ENCODE data around the gene FCHSD2. TPM values are rescaled to one million over a fixed set of nuclear protein-coding genes. Genes with fewer than 3 reads are reported as not detected.
"Not testable (repeated sequence)": the region's sequence is repeated elsewhere in the genome, so short reads cannot be mapped to it uniquely, and the experiment has no call there.

Gene FCHSD2
- total RNA-seq, 1 experiment from 2014 or later = 3.7 TPM

DNA sequence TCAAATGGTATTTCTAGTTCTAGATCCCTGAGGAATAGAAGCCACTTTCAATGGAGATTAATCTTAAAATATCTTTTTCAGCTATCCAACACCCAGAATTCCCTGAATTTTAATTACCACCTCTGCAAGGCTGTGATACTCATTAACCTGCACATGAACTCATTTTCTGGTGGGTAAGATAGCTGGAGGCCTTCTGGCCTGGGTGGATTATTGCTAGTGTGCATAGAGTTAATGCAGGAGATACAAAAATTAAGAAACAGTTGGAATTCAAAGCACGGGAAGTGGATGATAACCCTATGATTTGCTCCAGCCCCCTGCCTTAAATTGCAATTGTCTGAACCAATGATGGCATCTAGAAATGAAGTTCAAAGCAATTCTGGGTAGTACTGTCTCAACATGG, 212.9 kb downstream of the FCHSD2 start:
- DNase-seq (ENCODE audit: low spot score) = no peak

DNA sequence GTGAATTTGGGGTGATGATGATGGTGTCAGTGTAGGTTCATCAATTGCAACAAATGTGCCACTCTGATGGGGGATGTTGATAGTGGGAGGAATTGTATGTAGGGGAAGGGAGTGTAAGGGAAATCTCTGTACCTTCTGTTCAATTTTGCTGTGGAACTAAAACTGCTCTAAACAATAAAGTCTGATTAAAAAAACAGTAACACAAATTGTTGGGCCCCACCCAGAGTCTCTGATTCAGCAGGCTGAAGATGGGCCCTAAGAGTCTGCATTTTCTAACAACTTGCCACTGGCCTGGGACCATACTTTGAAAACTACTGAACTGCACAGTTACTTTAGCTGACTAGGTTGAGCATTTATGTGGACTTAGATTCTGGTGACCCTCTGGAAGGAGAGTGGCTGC, 214.7 kb downstream of the FCHSD2 start:
- no peak for DNase-seq (ENCODE audit: low spot score)

DNA sequence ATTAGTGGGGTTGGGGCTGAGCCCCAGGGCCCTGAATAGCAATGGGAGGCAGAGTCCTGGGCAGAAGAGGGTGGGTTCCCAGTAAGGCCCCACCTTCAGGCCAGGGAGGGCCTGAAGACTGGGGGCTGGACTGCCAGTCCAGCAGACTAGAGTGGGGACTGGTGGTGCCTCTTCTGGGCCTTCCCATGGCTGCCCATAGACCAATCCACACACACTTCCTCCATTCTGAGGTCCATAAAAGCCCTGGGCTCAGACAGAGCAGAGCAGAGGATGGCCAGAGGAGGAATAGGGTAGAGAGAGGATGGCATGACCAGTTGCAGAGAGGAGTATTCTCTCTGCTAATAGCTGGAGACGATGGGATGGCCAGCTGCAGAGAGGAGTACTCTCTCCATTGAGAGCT, 216.0 kb downstream of the FCHSD2 start:
- no peak for DNase-seq (ENCODE audit: low spot score)

DNA sequence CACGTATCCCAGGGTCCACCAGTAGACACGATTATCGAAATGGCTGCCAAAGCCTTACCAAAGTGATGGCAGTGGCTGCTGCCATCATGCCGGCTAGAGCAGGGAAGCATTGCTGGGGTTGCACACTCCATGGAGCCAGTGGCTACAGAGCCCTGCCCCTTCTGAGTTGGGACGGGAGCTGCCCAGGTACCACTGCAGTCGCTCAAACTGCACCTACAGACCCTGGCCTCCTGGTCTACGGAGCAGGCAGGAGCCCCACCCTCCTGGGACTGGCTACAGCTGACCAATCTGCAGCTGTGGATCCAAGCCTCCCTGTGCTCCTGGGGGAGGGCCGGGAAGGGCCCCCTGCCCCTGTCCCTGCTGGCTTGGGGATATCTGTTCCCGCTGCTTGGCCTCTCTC, 216.5 kb downstream of the FCHSD2 start:
- DNase-seq (ENCODE audit: low spot score) = no peak

DNA sequence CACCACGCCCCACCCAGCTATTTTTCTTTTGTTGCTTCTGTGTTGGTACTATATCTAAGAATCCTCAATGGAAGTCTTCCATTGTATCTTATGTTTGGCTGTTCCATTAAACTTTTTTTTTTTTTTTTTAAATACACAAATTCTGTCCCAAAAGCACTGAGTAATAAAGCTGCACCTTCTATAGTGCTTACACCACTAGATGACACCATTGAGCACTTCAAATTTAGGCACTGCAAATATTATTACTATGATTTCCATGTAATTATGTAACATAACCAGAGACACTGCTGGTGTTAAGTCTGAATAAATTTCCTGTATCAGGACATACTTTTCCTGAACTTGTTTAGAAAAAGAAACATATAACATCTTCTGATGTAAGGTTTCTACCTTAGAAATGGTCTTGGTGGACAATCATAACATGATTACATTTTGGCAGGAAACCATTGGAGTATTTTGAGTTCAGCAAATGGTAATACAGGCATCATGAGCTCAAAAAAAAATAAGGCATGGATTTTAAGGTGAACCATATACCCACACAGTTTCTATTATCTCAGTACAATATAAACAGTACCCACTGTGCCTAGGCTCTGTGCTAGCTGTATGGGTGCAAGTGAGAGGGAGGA, 217.4 kb downstream of the FCHSD2 start:
- peak; percentile 12 for DNase-seq (ENCODE audit: low spot score)

DNA sequence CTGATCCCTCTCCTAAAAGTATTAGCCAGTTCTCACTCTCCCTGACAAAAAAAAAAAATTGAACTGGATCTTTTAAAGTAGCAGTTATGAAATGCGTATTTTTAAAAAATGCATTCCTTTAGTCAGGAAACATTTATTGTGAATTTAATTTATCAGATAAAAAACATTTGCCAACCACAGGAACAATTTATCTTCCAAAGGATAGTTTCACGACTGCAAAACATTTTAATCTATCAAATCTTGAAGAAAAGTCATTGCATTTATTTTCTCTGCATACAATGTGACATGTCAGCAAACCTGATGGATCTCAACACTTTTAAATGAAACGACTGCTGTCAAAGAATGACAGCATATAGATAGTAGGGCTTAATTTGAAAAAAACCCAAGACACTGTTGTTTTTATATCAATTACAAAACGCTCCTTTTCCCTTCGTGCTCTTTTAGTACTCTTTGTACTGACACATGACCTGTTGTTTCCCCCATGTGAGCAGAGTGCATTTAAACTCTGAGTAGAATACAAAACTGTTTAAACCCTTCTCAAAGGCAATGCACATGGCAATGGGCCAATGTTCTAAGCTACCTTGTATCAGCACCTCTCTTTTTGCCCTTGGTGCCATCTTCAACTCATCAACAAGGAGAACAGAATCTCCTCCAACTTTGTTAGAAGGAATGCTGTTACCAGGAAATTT, 220.9 kb downstream of the FCHSD2 start:
- no peak for DNase-seq (ENCODE audit: low spot score)

DNA sequence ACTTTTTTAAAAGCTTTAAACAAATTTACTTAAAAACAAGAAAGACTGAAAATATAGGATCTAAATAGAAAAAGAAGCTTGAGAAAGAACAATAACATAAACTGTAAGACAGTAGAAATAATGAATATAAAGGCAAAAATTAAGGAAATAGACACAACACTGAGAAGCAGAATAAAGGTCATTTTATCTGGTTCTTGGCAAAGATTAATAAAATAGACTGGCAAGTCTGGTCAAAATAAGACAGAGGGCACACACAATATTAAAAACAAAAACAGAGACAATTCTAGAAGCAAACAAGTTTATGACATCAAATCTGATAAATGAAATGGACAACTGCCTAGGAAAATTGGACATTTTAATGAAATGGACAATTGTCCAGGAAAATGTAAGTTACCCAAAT, 222.1 kb downstream of the FCHSD2 start:
- no peak for DNase-seq (ENCODE audit: low spot score)

DNA sequence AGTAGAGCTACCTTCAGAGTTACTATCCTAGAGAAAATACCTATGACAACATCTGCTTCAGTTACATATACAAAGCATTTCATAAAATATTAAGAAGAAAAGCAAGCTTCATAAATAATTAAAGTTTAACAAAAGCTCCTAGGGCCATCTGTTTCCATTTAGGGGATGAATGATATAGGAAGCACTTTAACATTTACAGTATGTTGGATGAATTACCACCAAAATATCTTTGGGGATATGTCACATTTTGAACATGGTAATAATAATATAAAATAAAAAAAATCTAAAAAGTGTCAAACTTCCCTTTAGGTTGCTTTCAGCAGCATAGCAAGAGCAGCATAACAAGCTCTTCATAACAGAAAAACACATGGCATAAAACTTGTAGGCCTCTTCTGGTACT, 223.3 kb downstream of the FCHSD2 start:
- no peak for DNase-seq (ENCODE audit: low spot score)

DNA sequence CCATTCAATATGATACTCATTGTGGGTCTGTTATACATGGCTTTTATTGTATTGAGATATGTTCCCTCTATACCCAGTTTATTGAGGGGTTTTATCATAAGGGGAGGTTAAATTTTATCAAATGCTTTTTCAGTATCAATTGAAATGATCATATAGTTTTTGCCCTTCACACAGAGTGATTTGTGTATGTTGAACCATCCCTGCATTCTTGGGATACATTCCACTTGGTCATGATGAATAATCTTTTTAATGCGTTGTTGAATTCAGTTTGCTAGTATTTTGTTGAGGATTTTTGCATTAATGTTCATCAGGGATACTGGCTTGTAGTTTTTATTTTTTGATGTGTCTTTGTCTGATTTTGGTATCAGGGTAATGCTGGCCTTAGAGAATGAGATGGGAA, 229.9 kb downstream of the FCHSD2 start:
- DNase-seq (ENCODE audit: low spot score) = no peak

DNA sequence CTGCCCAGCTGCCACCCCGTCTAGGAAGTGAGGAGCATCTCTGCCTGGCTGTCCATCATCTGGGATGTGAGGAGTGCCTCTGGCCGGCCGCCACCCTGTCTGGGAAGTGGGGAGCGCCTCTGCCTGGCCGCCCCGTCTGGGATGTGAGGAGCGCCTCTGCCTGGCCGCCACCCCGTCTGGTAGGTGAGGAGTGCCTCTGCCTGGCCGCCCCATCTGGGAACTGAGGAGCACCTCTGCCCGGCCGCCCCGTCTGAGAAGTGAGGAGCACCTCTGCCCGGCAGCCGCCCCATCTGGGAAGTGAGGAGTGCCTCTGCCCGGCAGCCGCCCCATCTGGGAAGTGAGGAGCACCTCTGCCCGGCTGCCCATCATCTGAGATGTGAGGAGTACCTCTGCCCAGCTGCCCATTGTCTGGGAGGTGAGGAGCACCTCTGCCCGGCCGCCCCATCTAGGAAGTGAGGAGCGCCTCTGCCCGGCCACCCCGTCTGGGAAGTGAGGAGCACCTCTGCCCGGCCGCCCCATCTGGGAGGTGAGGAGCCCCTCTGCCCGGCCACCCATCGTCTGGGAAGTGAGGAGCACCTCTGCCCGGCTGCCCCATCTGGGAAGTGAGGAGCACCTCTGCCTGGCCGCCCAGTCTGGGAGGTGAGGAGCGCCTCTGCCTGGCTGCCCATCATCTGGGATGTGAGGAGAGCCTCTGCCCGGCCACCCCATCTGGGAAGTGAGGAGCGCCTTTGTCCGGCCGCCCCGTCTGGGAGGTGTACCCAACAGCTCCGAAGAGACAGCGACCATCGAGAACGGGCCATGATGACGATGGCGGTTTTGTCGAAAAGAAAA, 232.3 kb downstream of the FCHSD2 start:
- DNase-seq (ENCODE audit: low spot score) = not testable (repeated sequence)

DNA sequence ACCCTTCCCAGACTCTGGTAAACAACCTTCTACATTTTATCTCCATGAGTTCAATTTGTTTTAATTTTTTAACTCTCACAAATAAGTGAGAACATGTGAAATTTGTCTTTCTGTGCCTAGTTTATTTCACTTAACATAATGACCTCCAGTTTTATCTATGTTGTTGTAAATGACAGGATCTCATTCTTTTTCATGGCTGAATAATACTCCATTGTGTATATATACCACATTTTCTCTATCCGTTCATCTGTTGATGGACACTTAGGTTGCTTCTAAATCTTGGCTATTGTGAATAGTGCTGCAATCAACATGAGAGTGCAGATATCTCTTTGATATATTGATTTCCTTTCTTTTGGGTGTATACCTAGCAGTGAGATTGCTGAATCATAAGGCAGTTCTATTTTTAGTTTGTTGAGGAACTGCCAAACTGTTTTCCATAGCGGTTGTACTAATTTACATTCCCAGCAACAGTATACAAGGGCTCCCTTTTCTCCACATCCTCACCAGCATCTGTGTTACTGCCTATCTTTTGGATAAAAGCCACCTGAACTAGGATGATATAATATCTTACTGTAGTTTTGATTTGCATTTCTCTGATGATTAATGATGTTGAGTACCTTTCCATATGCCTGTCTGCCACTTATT, 234.0 kb downstream of the FCHSD2 start:
- DNase-seq (ENCODE audit: low spot score) = no peak

DNA sequence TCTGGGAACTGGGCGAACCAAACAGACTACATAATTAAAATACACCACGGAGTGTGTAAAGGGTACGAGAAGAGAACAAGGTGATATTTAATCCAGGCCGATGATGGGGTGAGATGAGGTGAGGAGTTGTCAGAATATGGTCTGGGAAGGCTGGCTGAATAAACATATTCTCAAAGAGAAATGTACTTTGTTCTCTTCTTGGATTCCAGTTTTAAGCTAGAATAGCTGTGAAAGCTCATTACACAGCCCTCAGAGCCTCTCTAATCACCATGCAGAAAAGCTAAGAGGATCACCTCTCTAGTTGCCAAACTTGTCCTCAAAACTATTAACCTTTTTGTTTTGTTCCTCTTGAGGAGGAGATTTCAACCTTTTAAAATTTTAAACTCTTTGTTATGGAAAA, 238.1 kb downstream of the FCHSD2 start:
- no peak for DNase-seq (ENCODE audit: low spot score)

DNA sequence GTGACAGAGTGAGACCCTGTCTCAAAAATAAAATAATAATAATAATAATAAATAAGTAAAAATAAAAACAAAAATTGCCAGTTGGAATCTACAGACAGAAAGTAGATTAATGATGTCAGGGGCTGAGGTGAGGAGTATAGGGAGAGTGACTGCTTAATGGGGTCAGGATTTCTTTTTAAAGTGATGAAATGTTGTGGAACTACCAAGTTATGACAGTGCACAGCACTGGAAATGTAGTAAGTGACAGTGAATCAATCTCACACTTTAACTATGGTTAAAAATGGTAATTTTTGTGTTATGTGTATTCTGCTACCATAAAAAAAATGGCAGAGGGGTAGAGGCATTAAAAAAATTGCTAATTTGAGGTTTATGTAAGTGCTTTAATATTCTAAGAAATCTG, 240.7 kb downstream of the FCHSD2 start:
- DNase-seq (ENCODE audit: low spot score) = no peak

DNA sequence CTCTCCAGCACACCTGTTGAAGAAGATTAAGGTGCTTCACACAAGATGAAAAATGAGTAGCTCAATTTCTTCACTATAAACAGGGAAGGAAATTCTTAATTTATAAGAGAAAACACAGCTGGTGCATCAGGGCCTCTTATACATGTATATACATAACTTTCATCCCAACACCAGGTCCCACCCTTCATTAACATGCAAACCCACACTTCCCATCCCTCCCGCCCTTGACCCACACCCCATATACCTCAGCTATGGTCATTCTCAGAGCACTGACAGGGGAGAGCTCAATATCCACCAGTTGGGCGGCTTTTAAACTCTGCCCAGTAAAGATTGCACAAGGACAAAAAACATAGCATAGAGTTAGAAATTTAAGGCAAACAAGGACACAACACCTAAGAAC, 242.1 kb downstream of the FCHSD2 start:
- DNase-seq (ENCODE audit: low spot score) = no peak

DNA sequence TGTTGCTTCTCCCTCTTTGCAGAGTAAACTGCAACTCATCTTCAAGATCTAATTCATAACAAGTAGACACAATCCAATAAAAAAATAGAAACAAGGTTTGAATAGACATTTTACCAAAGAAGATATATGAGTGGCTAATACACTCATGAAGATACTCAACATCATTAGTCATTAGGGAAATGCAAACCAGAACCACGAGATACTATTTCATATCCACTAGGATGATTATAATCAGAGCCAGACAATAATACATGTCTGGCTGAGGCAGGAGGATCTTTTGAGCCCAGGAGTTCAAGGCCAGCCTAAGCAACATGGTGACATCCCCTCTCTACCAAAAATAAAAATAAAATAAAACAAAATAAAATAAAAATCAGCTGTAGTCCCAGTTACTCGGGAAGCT, 242.9 kb downstream of the FCHSD2 start:
- DNase-seq (ENCODE audit: low spot score) = no peak

DNA sequence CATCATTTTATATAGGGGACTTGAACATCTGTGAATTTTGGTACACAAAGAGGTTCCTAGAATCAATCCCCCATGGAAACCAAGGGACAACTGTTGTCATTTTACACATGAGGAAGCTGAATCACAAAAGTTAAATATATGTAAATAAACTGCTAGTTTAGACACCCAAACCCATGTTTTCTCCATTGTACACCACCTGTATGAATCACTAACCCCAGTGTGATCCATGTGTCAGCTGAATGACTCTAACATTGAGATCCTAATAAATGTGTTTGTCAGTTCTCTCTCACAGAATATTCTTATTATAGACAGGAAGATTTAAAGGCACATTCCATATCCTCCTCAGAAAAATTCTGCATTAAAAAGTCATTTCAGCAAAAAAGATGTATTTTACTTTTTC, 244.6 kb downstream of the FCHSD2 start:
- DNase-seq (ENCODE audit: low spot score) = no peak

DNA sequence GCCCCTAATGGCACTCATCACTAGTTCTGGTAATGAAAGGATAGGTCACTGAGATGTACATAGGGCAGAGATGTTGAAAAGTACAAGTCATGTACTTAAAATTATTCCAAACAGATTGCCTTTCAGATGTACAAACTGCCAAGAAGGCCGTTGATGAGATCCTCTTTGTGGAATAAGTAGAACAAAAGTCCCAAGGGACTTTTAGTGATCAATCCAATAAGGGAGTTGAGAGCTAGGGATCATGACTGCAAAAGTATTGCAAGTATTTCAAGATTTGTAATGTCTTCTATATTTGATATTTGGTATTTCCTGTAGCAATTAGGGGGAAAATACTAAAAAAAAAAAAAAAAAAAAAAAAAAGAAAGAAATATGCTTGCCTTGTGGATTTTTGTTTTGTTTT, 245.7 kb downstream of the FCHSD2 start:
- no peak for DNase-seq (ENCODE audit: low spot score)

DNA sequence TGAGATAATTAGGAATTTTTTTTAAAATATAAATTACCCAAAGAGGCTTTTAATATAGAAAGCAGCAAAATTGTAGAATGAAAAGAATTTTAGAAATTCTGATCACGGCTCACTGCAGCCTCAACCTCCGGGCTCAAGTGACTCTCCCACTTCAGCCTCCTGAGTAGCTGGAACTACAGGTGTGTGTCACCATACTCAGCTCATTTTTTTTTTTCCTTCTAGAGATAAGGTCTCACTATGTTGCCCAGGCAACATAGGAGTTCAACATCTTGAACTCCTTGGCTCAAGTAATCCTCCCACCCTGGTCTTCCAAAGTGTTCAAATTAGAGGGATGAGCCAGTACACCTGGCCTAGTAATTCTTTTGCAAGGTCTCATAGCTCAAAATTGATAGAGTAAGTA, 251.2 kb downstream of the FCHSD2 start:
- DNase-seq (ENCODE audit: low spot score) = no peak

DNA sequence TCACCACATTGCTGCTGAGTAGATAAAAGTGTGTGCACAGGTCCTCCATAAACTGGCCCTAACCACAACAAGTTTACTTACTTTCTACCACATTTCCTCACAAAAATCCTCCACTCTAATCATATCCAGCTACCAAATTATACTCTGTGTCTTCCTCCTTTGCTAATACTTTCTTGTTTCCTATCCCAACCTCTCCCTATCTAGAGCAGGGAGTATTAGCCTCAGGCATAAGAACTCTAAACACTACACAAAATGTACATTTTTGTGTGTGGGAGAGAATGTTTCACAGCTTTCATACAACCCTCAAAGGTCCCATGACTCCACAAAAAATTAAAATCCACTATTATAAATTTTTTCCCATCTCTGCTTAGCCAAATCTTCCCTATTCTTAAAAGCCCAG, 255.5 kb downstream of the FCHSD2 start:
- DNase-seq (ENCODE audit: low spot score) = no peak

DNA sequence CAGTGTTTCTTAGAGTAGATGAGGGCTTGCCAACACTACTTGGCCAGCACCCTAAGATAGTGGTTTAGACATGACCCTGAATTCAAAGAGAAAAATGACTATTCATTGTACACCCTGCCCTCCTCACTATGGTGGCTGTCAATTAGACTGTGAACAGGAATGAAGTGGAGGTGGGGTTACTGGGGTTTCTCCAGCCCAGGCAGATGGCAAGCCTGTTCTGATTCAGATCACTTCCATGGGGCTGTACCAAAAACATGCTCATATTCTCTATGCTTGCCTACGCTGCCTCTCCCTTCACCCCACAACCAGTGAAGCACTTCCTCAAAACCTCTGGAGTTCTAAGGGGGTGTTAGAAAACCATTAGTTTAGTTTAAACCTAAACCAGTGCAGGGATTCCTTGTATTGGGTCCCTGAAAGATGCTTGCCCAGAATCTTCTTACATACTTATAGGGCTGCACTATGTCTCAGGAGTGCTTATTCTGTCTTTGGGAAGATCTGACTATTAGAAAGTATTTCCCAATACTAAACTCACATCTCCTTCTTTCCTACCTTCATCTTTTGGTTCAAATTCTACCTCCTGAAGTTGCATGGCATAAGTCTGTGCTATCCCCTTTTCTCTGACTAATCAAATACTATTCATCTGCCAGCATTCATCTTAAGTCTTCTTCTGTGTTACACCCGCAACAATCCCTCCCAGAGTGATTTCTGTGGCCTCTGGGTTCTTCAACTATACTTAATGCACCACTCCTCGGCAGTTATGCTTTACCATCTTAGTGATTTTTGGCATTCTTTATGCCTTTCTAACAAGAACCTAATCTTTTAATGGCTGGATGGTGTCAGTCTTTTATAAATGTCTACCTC, 256.1 kb downstream of the FCHSD2 start:
- no peak for DNase-seq (ENCODE audit: low spot score)

DNA sequence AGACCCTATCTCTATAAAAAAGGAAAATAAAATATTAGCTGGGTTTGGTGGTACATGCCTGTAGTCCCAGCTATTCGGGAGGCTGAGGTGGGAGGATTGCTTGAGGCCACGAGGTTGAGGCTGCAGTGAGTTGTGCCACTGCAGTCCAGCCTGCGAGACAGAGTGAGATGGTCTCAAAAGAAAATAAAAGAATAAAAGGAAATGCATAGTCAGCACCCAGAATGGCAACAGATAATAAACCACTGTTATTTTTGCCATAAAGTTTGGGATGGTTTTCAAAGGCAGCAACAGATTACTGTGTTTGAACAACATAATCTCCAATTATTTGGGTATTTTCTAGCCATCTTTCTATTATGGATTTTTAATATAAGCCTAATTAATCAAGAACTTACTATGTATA, 266.0 kb downstream of the FCHSD2 start:
- DNase-seq (ENCODE audit: low spot score) = no peak

DNA sequence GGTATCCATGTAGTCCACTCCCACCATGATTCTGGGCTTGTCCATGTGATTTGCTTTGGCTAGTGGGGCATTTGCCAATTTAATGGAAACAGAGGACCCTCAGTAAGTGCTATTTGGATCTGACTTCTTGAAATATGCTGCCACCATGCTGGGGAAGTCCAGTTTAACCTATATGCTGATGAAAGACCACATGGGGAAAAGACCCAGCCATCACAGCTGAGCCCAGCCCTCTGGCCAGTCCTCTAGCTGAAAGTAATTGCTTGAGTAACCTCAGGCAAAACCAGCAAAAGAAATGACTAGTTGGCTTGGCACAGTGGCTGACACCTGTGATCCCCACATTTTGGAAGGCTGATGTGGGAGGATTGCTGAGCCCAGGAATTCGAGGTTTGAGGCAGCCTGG, 266.4 kb downstream of the FCHSD2 start:
- DNase-seq (ENCODE audit: low spot score) = no peak
